Fibroblast of lung (primary cell): ENCODE measurements around the gene CPE.

Experiments used
- CTCF ChIP-seq, 2 donors: IDR thresholded peaks in 1 of 2; conservative IDR thresholded peaks in 1 of 2; 1 replicate in 1 of 2; 2 replicates in 1 of 2; pipeline ENCODE4 v1.5.1; 2011 to 2012; ENCODE audit warnings: low read length in 2 of 2, control low read depth in 1 of 2, inconsistent platforms in 1 of 2, low read depth in 1 of 2, mild to moderate bottlenecking in 1 of 2
- EZH2 ChIP-seq: IDR thresholded peaks from 2 replicates; pipeline ENCODE4 v1.5.1; 2012; ENCODE audit warnings: low read length, control low read depth, mild to moderate bottlenecking; ENCODE audit errors: missing control alignments

GRCh38 chr4:165330666-165331065, 48.1 kb upstream of the CPE start:
- no peak for TF ChIP-seq EZH2
- TF ChIP-seq CTCF (conservative IDR thresholded peaks at IDR 0.05 in 1 of 2, IDR thresholded peaks at IDR 0.05 in 1 of 2; ENCODE audit: low read depth in 1 of 2, low read length in 2 of 2), result no peak
